ENCODE results near the gene RAB36.

Gene RAB36

DNA sequence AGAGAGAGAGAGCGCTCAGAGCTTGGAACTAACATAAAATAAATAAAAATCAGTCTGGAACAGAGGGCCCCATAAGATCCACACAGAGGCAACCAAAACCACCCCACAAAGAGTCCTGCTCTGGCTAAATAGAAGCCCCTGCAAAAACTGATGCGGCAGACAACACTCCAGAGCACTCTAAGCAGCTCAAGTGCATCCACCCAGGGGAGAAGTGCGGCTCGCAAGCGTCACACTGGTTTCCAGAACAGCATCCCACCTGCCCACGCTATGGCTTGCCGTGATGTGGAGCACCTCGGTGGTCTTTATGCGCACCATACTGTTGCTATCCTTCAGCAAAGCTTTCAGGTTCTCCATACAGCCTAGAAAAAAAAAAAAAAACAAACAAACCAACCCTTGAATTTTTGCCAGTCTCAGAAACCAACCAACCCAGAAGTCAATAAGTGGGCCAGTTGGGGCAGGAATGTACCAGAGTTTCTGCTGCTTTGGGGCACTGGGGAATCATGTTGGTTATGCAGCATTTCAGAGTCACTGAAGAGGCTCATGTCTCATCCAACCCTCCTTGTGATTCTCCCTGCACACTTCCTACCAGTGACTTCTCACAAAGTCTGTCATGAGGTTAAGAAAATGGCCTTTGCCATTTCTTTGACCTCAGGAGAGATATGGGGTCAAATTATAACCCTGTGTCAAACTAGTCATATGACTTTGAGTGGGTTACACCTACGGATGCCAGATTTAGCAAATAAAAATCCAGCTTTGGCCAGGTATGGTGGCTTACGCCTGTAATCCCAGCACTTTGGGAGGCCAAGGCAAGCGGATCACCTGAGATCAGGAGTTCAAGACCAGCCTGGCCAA, 6.5 kb upstream of the RAB36 start:
- Histone ChIP-seq H3K27me3 (ENCODE audit: control insufficient read depth in 2 of 2, insufficient read depth in 2 of 2, low read length in 2 of 2) (no peaks in the 10 kb centered on the region), H3K9ac (ENCODE audit: low read depth in 1 of 2, low read length in 2 of 2) (no peak overlapping the region), H3K4me3 (ENCODE audit: low read length in 2 of 2) (no peak overlapping the region), H3K36me3 (ENCODE audit: control insufficient read depth in 2 of 2, insufficient read depth in 2 of 2, low read length in 2 of 2) (no peaks in the 10 kb centered on the region), H3K27ac (ENCODE audit: low read depth in 2 of 2, low read length in 2 of 2) (peak overlapping the region in 1 of 2 donors; percentile 58), H3K9me3 (ENCODE audit: control insufficient read depth in 2 of 2, low read length in 2 of 2) (no peaks in the 10 kb centered on the region), H3K4me1 (ENCODE audit: control insufficient read depth in 2 of 2, insufficient read depth in 2 of 2, low read length in 2 of 2) (peaks cover 17 to 20% of the 10 kb centered on the region in 2 donors)

DNA sequence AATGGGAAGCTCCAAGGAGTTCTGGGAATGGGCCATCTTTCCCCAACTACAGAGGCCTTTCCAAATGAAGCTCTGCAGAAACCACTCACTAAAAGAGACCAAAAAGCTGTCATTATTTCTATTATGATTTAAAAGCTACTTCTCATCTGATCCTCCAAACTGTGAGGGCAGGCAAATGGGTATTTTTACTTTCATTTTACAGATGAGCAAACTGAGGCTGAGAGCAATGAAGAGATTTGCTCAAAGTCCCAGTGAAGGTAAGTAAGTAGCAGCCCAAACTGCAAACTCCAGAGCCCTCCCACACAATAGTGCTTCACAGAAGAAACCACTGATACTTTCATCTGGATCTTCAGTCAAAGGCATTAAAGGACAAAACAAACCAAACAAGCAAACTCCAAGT, 4.9 kb upstream of the RAB36 start:
- no peak overlapping the region for H3K27ac ChIP-seq (ENCODE audit: low read depth in 2 of 2, low read length in 2 of 2)
- peaks cover 22 to 30% of the 10 kb centered on the region in 2 donors for H3K4me1 ChIP-seq (ENCODE audit: control insufficient read depth in 2 of 2, insufficient read depth in 2 of 2, low read length in 2 of 2)
- no peaks in the 10 kb centered on the region for H3K9me3 ChIP-seq (ENCODE audit: control insufficient read depth in 2 of 2, low read length in 2 of 2)
- H3K9ac ChIP-seq (ENCODE audit: low read depth in 1 of 2, low read length in 2 of 2): no peak overlapping the region
- no peaks in the 10 kb centered on the region for H3K27me3 ChIP-seq (ENCODE audit: control insufficient read depth in 2 of 2, insufficient read depth in 2 of 2, low read length in 2 of 2)
- H3K36me3 ChIP-seq (ENCODE audit: control insufficient read depth in 2 of 2, insufficient read depth in 2 of 2, low read length in 2 of 2): no peaks in the 10 kb centered on the region
- no peak overlapping the region for H3K4me3 ChIP-seq (ENCODE audit: low read length in 2 of 2)

DNA sequence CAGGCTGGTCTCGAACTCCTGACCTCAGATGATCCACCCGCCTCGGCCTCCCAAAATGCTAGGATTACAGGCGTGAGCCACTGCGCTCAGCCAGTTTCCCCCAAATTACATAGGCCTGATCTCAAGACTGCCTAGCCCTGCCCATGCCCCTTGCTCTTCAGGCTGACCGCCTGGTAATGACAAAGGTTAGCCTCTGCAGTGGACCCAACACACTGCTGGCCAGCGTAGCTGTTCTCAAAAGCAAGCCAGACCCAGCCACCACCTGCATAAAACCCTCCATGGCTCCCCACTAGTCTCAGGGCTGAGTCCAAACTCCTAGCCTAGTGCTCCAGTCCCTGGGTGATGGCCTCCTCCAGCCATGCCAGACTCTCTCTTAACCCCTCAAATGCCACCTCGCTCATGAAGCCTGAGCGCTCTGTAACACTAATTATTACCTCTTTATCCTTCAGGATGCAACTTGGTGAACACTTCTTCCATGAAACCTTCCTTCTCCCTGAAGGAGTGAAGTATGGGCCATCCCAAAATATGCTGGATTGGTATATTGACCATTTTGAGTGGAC, 2.7 kb upstream of the RAB36 start:
- Histone ChIP-seq H3K9ac (ENCODE audit: low read depth in 1 of 2, low read length in 2 of 2) (peak overlapping the region in 1 of 2 donors; percentile 67), H3K4me3 (ENCODE audit: low read length in 2 of 2) (peak overlapping the region; percentile 60 to 65), H3K27ac (ENCODE audit: low read depth in 2 of 2, low read length in 2 of 2) (peak overlapping the region; percentile 88 to 93)

DNA sequence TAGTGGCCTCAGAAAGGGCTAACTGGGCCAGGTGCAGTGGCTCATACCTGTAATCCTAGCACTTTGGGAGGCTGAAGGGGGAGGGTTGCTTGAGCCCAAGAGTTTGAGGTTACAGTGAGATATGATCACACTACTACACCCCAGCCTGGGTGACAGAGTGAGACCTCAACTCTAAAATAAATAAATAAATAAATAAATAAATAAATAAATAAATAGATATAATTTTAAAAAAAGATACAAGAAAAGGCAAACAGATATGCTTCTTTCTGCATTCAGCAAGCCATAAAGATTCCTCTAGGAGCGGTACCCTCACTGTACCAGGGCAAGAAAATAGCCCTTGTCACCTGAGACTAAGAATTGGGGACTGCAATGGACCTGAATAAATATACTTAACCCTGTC, 2.2 kb upstream of the RAB36 start:
- Histone ChIP-seq H3K27me3 (ENCODE audit: control insufficient read depth in 2 of 2, insufficient read depth in 2 of 2, low read length in 2 of 2) (no peaks in the 10 kb centered on the region), H3K4me1 (ENCODE audit: control insufficient read depth in 2 of 2, insufficient read depth in 2 of 2, low read length in 2 of 2) (peaks cover 22 to 31% of the 10 kb centered on the region in 2 donors), H3K9me3 (ENCODE audit: control insufficient read depth in 2 of 2, low read length in 2 of 2) (no peaks in the 10 kb centered on the region), H3K4me3 (ENCODE audit: low read length in 2 of 2) (no peak overlapping the region), H3K36me3 (ENCODE audit: control insufficient read depth in 2 of 2, insufficient read depth in 2 of 2, low read length in 2 of 2) (no peaks in the 10 kb centered on the region), H3K27ac (ENCODE audit: low read depth in 2 of 2, low read length in 2 of 2) (peak overlapping the region; percentile 88 to 93), H3K9ac (ENCODE audit: low read depth in 1 of 2, low read length in 2 of 2) (no peak overlapping the region)

More for the DNA sequence above, 2.7 kb upstream of the RAB36 start:
- Histone ChIP-seq H3K4me1 (ENCODE audit: control insufficient read depth in 2 of 2, insufficient read depth in 2 of 2, low read length in 2 of 2) (peaks cover 22 to 31% of the 10 kb centered on the region in 2 donors), H3K27me3 (ENCODE audit: control insufficient read depth in 2 of 2, insufficient read depth in 2 of 2, low read length in 2 of 2) (no peaks in the 10 kb centered on the region), H3K9me3 (ENCODE audit: control insufficient read depth in 2 of 2, low read length in 2 of 2) (no peaks in the 10 kb centered on the region), H3K36me3 (ENCODE audit: control insufficient read depth in 2 of 2, insufficient read depth in 2 of 2, low read length in 2 of 2) (no peaks in the 10 kb centered on the region)

DNA sequence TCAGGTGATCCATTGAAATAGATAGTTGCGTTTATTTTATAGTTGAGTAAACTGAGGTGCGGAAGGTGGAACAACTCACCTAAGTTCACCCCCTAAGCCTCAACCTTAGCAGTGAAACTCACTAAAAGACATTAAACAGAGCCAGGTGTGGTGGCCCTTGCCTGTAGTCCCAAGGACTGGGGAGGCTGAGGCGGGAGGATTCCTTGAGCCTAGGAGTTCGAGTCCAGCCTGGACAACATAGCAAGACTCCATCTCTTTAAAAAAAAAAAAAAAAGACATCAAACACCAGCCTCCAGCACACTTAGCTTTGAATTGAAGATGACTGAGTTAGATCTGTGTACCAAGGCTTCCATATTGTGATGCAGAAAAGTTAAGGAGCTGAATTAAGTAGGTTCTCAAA, 845 bp upstream of the RAB36 start:
- Histone ChIP-seq H3K9me3 (ENCODE audit: control insufficient read depth in 2 of 2, low read length in 2 of 2) (no peaks in the 10 kb centered on the region), H3K4me3 (ENCODE audit: low read length in 2 of 2) (peak overlapping the region; percentile 37 to 70), H3K9ac (ENCODE audit: low read depth in 1 of 2, low read length in 2 of 2) (peak overlapping the region; percentile 23 to 26), H3K27ac (ENCODE audit: low read depth in 2 of 2, low read length in 2 of 2) (peak overlapping the region; percentile 65 to 67), H3K27me3 (ENCODE audit: control insufficient read depth in 2 of 2, insufficient read depth in 2 of 2, low read length in 2 of 2) (no peaks in the 10 kb centered on the region), H3K36me3 (ENCODE audit: control insufficient read depth in 2 of 2, insufficient read depth in 2 of 2, low read length in 2 of 2) (no peaks in the 10 kb centered on the region), H3K4me1 (ENCODE audit: control insufficient read depth in 2 of 2, insufficient read depth in 2 of 2, low read length in 2 of 2) (peaks cover 19 to 29% of the 10 kb centered on the region in 2 donors)

DNA sequence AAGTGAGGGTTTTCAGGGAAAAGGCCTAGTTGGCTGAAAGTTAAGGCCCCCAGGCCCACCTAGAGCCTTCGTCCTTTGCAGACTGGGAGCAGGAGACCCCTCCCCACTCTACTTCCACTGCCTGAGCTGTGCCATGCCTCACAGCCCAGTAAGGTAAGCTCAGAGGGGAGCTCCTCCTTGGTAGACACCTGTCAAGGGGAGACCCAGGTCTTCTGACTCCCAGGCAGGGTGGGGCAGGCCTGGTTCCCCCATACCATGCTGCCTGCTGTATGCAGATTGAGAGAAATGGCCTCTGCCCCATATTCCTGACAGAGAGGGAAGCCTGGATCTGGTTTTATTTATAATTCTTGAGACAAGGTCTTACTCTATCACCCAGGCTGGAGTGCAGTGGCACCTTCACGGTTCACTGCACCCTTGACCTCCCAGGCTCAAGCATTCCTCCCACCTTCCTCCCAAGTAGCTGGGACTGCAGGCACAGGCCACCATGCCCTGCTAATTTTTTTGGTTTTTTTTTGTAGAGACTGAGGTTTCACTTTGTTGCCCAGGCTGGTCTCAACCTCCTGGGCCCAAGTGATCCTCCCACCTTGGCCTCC, 697 bp downstream of the RAB36 start:
- Histone ChIP-seq H3K9me3 (ENCODE audit: control insufficient read depth in 2 of 2, low read length in 2 of 2) (no peaks in the 10 kb centered on the region), H3K4me3 (ENCODE audit: low read length in 2 of 2) (peak overlapping the region; percentile 56 to 64), H3K27me3 (ENCODE audit: control insufficient read depth in 2 of 2, insufficient read depth in 2 of 2, low read length in 2 of 2) (no peaks in the 10 kb centered on the region), H3K9ac (ENCODE audit: low read depth in 1 of 2, low read length in 2 of 2) (peak overlapping the region in 1 of 2 donors; percentile 53), H3K36me3 (ENCODE audit: control insufficient read depth in 2 of 2, insufficient read depth in 2 of 2, low read length in 2 of 2) (no peaks in the 10 kb centered on the region), H3K4me1 (ENCODE audit: control insufficient read depth in 2 of 2, insufficient read depth in 2 of 2, low read length in 2 of 2) (peaks cover 19 to 29% of the 10 kb centered on the region in 2 donors), H3K27ac (ENCODE audit: low read depth in 2 of 2, low read length in 2 of 2) (peak overlapping the region; percentile 35 to 65)

DNA sequence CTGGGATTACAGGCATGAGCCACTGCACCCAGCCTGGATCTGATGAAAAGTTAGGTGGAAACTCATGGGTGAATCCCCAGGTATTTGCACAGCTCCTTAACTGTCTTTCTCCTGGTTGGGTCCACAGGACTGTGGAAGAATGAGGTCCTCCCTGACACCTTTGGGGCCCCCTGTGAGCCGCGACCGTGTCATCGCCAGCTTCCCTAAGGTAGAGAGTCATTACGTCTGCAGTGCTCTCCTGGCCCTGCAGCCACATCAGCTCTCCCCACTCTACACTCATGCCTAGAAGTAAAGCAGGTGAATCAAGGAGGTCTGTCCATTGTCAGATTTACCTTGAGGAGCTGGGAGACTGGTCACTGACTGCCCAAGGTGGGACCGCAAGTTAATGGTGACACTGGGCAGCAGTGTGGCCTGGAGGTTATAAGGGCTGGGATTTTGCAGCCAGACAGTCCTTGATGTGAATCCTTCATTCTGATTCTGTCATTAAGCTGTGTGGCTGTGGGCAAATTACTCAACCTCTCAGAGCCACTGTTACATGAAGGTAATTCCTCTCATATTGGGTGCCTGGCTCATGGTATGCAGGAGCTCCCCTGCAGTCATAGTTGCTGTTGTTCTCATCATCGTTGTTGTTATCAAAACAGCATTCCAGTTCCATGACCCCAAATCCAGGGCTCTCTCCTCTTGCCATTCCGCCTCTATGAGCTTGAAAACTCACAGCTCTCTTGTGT, 1.4 kb downstream of the RAB36 start:
- H3K9me3 ChIP-seq (ENCODE audit: control insufficient read depth in 2 of 2, low read length in 2 of 2): no peaks in the 10 kb centered on the region
- H3K4me3 ChIP-seq (ENCODE audit: low read length in 2 of 2): no peak overlapping the region
- H3K4me1 ChIP-seq (ENCODE audit: control insufficient read depth in 2 of 2, insufficient read depth in 2 of 2, low read length in 2 of 2): peaks cover 14 to 24% of the 10 kb centered on the region in 2 donors
- no peak overlapping the region for H3K9ac ChIP-seq (ENCODE audit: low read depth in 1 of 2, low read length in 2 of 2)
- H3K36me3 ChIP-seq (ENCODE audit: control insufficient read depth in 2 of 2, insufficient read depth in 2 of 2, low read length in 2 of 2): no peaks in the 10 kb centered on the region
- H3K27me3 ChIP-seq (ENCODE audit: control insufficient read depth in 2 of 2, insufficient read depth in 2 of 2, low read length in 2 of 2): no peaks in the 10 kb centered on the region
- no peak overlapping the region for H3K27ac ChIP-seq (ENCODE audit: low read depth in 2 of 2, low read length in 2 of 2)

DNA sequence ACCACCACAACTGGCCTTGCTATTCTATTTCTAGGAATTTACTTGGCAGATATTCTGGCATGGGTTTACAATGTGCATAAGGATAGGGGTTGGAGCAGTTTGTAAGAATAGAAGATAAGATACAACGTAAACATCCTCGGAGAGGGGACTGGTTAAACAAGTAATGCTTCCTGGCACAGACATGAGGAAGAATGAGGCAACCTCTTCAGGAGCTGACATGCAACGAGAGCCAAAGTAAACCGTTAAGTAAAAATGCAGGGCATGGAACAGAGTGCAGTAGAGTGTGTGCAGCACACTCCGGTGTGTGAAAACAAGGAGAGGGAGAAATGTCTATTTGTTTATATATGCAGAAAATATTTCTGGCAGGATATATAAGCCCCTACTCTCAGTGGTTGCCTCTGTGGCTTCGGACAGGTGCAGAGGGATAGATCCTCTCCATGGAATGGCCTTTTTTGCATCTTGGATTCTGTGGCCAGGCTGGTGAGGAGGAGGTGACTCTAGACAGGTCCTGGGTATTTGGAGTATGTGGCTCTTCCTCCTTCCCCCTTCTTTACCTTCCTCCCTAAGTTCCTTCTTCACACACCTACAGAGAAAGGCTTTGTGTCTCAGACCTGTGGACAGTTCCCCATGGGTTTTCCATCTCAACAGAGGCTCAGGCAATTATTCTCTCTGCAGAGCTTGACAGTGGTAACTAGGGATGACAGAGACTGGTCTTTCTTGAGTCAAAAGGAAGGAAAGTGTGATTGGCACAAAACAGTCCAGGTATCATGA, 2.5 kb downstream of the RAB36 start:
- no peak overlapping the region for H3K9ac ChIP-seq (ENCODE audit: low read depth in 1 of 2, low read length in 2 of 2)
- no peak overlapping the region for H3K4me3 ChIP-seq (ENCODE audit: low read length in 2 of 2)
- H3K4me1 ChIP-seq (ENCODE audit: control insufficient read depth in 2 of 2, insufficient read depth in 2 of 2, low read length in 2 of 2): peaks cover 6 to 15% of the 10 kb centered on the region in 2 donors
- H3K9me3 ChIP-seq (ENCODE audit: control insufficient read depth in 2 of 2, low read length in 2 of 2): no peaks in the 10 kb centered on the region
- H3K27me3 ChIP-seq (ENCODE audit: control insufficient read depth in 2 of 2, insufficient read depth in 2 of 2, low read length in 2 of 2): no peaks in the 10 kb centered on the region
- H3K36me3 ChIP-seq (ENCODE audit: control insufficient read depth in 2 of 2, insufficient read depth in 2 of 2, low read length in 2 of 2): no peaks in the 10 kb centered on the region
- H3K27ac ChIP-seq (ENCODE audit: low read depth in 2 of 2, low read length in 2 of 2): no peak overlapping the region

DNA sequence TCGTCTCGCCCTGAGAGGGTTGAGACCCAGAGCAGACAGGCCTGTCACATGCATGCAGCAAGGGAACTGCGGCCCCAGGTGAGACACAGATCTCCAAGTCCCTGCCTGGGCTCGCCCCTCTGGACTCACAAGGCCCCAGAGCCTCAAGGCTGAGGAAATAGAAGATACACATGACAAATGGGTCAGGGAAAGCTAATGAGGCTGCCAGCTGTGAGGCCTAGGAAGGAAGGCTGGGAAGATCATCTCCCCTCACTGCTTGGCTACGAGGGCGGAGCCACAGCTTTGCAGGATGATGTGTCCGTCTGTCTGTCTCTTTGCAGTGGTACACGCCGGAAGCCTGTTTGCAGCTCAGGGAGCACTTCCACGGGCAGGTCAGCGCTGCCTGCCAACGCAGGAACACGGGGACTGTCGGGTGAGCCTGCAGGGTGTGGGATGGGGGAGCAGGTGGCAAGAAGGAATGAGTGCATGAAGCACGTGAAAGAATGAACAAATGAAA, 4.5 kb downstream of the RAB36 start:
- H3K27me3 ChIP-seq (ENCODE audit: control insufficient read depth in 2 of 2, insufficient read depth in 2 of 2, low read length in 2 of 2): no peaks in the 10 kb centered on the region
- H3K4me1 ChIP-seq (ENCODE audit: control insufficient read depth in 2 of 2, insufficient read depth in 2 of 2, low read length in 2 of 2): peaks cover 2 to 10% of the 10 kb centered on the region in 2 donors
- no peak overlapping the region for H3K4me3 ChIP-seq (ENCODE audit: low read length in 2 of 2)
- H3K36me3 ChIP-seq (ENCODE audit: control insufficient read depth in 2 of 2, insufficient read depth in 2 of 2, low read length in 2 of 2): no peaks in the 10 kb centered on the region
- H3K9ac ChIP-seq (ENCODE audit: low read depth in 1 of 2, low read length in 2 of 2): no peak overlapping the region
- H3K9me3 ChIP-seq (ENCODE audit: control insufficient read depth in 2 of 2, low read length in 2 of 2): no peaks in the 10 kb centered on the region
- H3K27ac ChIP-seq (ENCODE audit: low read depth in 2 of 2, low read length in 2 of 2): no peak overlapping the region
